Measurements from ENCODE around the gene PRKRIP1. TPM values are rescaled to one million over a fixed set of nuclear protein-coding genes. Genes with fewer than 3 reads are reported as not detected.

The PRKRIP1 gene
- total RNA-seq, 6 experiments from 2014 or later = 6.1 to 9.8 (median 8.9) TPM

DNA sequence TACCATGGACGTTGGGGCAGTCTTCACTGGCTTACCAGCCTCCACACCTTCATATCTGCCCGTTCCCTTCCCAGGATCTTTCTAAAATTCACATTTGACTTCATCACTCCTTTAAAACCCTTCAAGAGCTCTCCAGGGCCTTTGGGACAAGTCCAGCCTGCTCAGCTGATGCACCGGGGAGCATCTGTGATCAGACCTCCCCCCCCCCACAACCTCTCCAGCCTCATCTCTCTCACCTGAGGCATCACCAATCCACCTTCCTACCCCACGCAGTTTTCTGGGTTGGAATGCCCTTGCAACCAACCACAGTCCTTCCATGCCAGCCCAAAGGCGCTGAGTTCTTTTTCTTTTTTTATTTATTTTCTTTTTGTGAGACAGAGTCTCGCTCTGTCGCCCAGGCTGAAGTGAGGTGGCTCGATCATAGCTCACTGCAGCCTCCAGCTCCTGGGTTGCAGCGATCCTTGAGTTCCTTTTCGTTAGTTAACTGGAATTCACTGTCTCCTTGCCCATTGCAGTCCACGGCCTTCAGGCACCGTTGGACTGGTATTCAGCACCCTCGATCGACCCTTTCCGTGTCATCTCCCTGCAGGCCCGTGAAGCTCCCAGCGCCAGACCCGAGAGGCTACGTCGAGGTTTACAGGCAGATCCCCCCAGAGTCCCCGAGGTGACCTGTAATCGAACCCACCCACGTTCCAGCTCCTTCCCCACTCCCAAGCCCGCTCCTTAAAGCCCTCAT is 67.8 kb downstream of the PRKRIP1 start:
- ATAC-seq = peak in 2 of 4 donors; percentile 4 to 5
- intact Hi-C loops (cut with DNase I) = no loop called here
- no peak for DNase-seq
- peak overlapping the region; percentile 83 to 94 (median 94) for H3K4me3 ChIP-seq
- no peaks in the 10 kb centered on the region for H3K9me3 ChIP-seq
- WGBS (ENCODE audit: insufficient coverage, low coverage, low lambda C conversion rate, missing lambda C conversion rate) = 16% methylated on average over 23 of the region's 24 CpGs
- TF ChIP-seq POLR2A (IDR thresholded peaks at IDR 0.05) = no peak
- TF ChIP-seq, protein P1, sequence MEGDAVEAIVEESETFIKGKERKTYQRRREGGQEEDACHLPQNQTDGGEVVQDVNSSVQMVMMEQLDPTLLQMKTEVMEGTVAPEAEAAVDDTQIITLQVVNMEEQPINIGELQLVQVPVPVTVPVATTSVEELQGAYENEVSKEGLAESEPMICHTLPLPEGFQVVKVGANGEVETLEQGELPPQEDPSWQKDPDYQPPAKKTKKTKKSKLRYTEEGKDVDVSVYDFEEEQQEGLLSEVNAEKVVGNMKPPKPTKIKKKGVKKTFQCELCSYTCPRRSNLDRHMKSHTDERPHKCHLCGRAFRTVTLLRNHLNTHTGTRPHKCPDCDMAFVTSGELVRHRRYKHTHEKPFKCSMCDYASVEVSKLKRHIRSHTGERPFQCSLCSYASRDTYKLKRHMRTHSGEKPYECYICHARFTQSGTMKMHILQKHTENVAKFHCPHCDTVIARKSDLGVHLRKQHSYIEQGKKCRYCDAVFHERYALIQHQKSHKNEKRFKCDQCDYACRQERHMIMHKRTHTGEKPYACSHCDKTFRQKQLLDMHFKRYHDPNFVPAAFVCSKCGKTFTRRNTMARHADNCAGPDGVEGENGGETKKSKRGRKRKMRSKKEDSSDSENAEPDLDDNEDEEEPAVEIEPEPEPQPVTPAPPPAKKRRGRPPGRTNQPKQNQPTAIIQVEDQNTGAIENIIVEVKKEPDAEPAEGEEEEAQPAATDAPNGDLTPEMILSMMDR (IDR thresholded peaks at IDR 0.05) = no peak
- H3K27ac ChIP-seq = peak overlapping the region; percentile 39 to 52 (median 41)
- no peaks in the 10 kb centered on the region for H3K36me3 ChIP-seq
- no peaks in the 10 kb centered on the region for H3K27me3 ChIP-seq
- peaks cover 0 to 20% (median 7%) of the 10 kb centered on the region in 4 donors for H3K4me1 ChIP-seq

DNA sequence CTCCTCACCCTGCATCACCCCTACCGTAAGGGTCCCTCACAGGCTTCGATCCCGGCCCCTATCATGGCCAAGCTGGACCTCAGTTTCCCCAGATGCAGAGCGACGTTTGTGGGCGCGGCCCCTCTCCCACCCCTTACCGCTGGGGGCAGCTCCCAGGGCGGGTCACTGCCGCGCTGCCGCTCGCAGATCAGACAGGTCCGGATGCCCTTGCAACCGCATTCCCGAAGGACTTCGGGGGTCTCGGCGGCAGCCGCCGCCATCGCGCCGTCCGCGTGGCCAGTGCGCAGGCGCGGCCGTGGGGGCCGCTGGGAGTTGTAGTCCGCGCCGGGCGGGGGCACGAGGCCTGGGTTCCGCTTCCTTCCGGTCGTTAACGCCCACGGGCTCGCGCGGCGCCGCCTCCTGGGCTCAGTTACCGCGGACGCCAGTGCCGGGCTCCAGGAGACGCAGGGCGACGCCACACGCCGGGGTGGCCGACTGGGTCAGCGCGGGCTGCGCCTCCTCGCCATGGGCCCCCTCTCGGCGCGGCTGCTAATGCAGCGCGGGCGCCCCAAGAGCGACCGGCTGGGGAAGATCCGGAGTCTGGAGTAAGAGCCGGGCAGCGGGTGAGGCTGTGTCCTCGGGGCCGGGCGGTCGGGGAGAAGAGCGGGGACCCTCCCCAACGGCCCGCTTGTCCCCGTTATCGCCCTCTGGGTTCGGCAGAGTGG is 68.6 kb downstream of the PRKRIP1 start, which contains the start of the genes ALKBH4 and LRWD1:
ALKBH4 (minus strand) TSS at position 287 of the 704 bp plus-strand sequence; CDS start at position 260, 27 bp downstream.
LRWD1 (plus strand) TSS at position 408 of the 704 bp plus-strand sequence; CDS start at position 505, 97 bp downstream.
- intact Hi-C loops (cut with DNase I) = no loop called here
- DNase-seq (peak; percentile 96 to 97 (median 97)), ATAC-seq (peak; percentile 90 to 96 (median 93))
- H3K9me3 ChIP-seq = no peaks in the 10 kb centered on the region
- 0% methylated on average over 7 of the region's 81 CpGs for WGBS (ENCODE audit: insufficient coverage, low coverage, low lambda C conversion rate, missing lambda C conversion rate)
- peaks cover 0 to 27% (median 10%) of the 10 kb centered on the region in 4 donors for H3K4me1 ChIP-seq
- H3K27me3 ChIP-seq = no peaks in the 10 kb centered on the region
- peak within 1 kb of the TSS; percentile 83 to 94 (median 94) for H3K4me3 ChIP-seq
- H3K36me3 ChIP-seq = no peaks in the 10 kb centered on the region
- H3K27ac ChIP-seq = peak within 1 kb of the TSS; percentile 39 to 52 (median 41)
- peak; percentile 87 for TF ChIP-seq POLR2A (IDR thresholded peaks at IDR 0.05)
- TF ChIP-seq, protein P1 (IDR thresholded peaks at IDR 0.05) = peak in 3 of 4 donors; percentile 22 to 31 (median 23)

DNA sequence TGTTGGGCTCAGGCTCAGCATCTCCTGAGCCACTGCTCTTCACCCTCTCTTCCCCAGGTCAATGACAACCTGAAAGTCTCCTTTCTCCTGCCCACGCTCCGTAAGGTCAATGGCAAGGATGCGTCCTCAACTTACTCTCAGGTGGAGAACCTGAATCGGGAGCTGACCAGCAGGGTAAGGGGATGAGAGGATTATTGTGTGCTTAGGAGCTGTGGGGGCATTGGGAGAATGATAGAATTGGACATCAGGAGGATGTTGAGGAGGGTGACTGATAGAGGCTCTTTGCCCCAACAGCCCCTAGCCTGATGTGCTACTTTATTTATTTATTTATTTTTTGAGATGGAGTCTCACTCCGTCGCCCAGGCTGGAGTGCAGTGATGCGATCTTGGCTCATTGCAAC is 69.9 kb downstream of the PRKRIP1 start:
- Histone ChIP-seq H3K9me3 (no peaks in the 10 kb centered on the region), H3K4me3 (no peak overlapping the region), H3K27me3 (no peaks in the 10 kb centered on the region), H3K27ac (no peak overlapping the region), H3K4me1 (peaks cover 0 to 33% (median 17%) of the 10 kb centered on the region in 4 donors), H3K36me3 (no peaks in the 10 kb centered on the region)
- no peak for TF ChIP-seq POLR2A (IDR thresholded peaks at IDR 0.05)
- TF ChIP-seq, protein P1 (IDR thresholded peaks at IDR 0.05) = no peak
- WGBS (ENCODE audit: insufficient coverage, low coverage, low lambda C conversion rate, missing lambda C conversion rate) = 87% methylated on average over 7 of the region's 7 CpGs
- intact Hi-C loops (cut with DNase I) = no loop called here
- ATAC-seq (no peak), DNase-seq (no peak)

DNA sequence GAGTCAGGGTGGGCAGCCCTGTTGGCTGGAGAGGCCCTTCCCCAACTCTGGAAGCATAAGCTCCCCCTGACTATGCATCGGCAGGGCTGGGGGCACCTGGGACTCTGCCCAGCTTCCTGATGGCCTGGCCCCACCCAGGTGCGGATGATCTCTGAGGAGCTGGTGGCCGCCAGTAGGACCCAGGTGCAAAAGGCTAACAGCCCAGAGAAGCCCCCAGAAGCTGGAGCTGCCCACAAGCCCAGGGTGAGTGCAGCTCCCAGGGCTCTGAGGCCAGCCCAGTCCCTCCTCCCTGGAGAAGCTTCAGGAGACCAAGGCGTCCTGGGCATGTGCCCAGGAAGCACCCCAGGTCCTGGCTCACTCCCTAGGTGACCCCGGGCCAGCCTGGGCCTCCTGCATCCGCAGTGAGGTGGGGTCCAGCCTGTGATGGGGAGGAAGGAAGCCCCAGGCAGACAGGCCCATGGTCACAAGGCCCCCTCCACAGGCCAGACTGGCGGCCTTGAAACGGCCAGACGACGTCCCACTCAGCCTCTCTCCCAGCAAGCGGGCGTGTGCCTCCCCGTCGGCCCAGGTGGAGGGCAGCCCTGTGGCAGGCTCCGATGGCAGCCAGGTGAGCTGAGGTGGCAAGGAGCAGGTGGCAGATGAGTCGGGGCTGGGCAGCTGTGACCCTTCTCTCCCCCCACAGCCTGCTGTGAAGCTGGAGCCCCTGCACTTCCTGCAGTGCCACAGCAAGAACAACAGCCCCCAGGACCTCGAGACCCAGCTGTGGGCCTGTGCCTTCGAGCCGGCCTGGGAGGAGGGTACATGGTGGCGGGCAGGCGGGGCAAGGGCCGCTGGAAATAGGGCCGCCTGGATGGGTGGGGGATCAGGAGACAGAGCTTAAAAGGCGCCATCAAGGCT is 71.7 kb downstream of the PRKRIP1 start:
- Histone ChIP-seq H3K9me3 (no peaks in the 10 kb centered on the region), H3K27ac (no peak overlapping the region), H3K4me1 (peaks cover 0 to 35% (median 17%) of the 10 kb centered on the region in 4 donors), H3K27me3 (no peaks in the 10 kb centered on the region), H3K4me3 (no peak overlapping the region), H3K36me3 (peaks cover 0 to 3% (median 1%) of the 10 kb centered on the region in 4 donors)
- WGBS (ENCODE audit: insufficient coverage, low coverage, low lambda C conversion rate, missing lambda C conversion rate) = no CpG with 5 or more reads among the region's 24 CpGs
- DNase-seq (peak; percentile 24 to 53 (median 44)), ATAC-seq (no peak)
- intact Hi-C loops (cut with DNase I) = no loop called here
- TF ChIP-seq, protein P1 (IDR thresholded peaks at IDR 0.05) = no peak
- no peak for TF ChIP-seq POLR2A (IDR thresholded peaks at IDR 0.05)
